Pancreas (tissue), 10 donors: ENCODE measurements around the gene SNED1. TPM values are rescaled to one million over a fixed set of nuclear protein-coding genes. Genes with fewer than 3 reads are reported as not detected.

Experiments used
- ATAC-seq, 4 donors: fragments of 200-7000 bp; cut with Tn5 transposase; one replicate each; pipeline versions ENCODE4 v1.8.0 to v1.9.1; 2020; ENCODE audit warnings: mild to moderate bottlenecking in 4 of 4, moderate library complexity in 4 of 4
- DNase-seq, 6 donors: peaks; one replicate each; pipeline ENCODE4 v3.0.0-alpha.2; 2020
- FAIRE-seq: peaks from 2 replicates; lab custom pipeline; 2012; peaks lifted over from hg19 to GRCh38; lab: Jason Lieb, UNC
- H3K27ac ChIP-seq, 4 donors: fragments of 200-600 bp; sonication (generic); 1 replicate in 3 of 4; 2 replicates in 1 of 4; pipeline versions ENCODE4 v1.5.0 to v1.8.0; 2020
- H3K27me3 ChIP-seq, 4 donors: fragments of 200-600 bp; one replicate each; pipeline ENCODE4 v1.8.0; 2021
- H3K36me3 ChIP-seq, 3 donors: fragments of 200-600 bp; sonication (generic) in 1 of 3; one replicate each; pipeline versions ENCODE4 v1.5.0 to v1.8.0; 2020 to 2021
- H3K4me1 ChIP-seq, 3 donors: fragments of 200-600 bp; one replicate each; pipeline ENCODE4 v1.8.0; 2021
- H3K4me3 ChIP-seq, 4 donors: fragments of 200-600 bp; sonication (generic) in 2 of 4; one replicate each; pipeline versions ENCODE4 v1.5.0 to v1.8.0; 2020 to 2021
- H3K9me3 ChIP-seq, 4 donors: fragments of 200-600 bp; one replicate each; pipeline ENCODE4 v1.8.0; 2021
- WGBS, 2 donors: extraction: QIAGEN DNeasy Blood & Tissue Kit; methylation state at CpG; one replicate each; pipeline ENCODE4 v1.1.7; 2013; 5-methylcytosine and 5-hydroxymethylcytosine counted together
- intact Hi-C, 3 donors: fragments of 100-400 bp; cut with DNase I; formaldehyde crosslinking; loops; one replicate each; pipeline versions ENCODE4 v1.11.1 to v1.14.2; 2022
- polyA plus RNA-seq, 2 donors: library from polyadenylated mRNA; stranded (reverse); fragments of 200-250 nt; gene quantifications; one replicate each; pipeline ENCODE4 v1.2.3, GENCODE V29; 2013
- total RNA-seq, 6 donors: library from RNA; stranded (reverse); fragmentation: NEBNext Ultra II Directional in 4 of 6; extraction: Animal tissue kit (Norgen Biotek cat#: 25700) in 4 of 6; gene quantifications; one replicate each; pipeline versions ENCODE4 v1.2.1 to v1.2.4, GENCODE V29; 2021 to 2023
- TF ChIP-seq, protein P1 (sequence below), 4 donors: fragments of 200-600 bp; sonication (generic) in 3 of 4; IDR thresholded peaks; one replicate each; pipeline versions ENCODE4 v1.5.0 to v1.8.0; 2021; ENCODE audit warnings: antibody characterized with exemption in 4 of 4
- donor health status: healthy with polysubstance abuse.
- donor health status: DM: no; HTN: no; CAD: no; lungs with moderate emphysema.
- donor health status: DM: no; HTN: no; CAD: no.
- donor health status: control.
- donor health status: control.
- donor health status: Bipolar disorder and iron deficiency.
- donor health status: DM: yes; HTN: yes; CAD: no.
- donor health status: DM: no; HTN: no; CAD: no.
- donor health status: DM: no; HTN: no; CAD: no.
- donor health status: DM: yes; HTN: yes; CAD: no.

Gene SNED1
- total and polyA plus RNA-seq, 8 donors = 6.6 to 19.2 (median 10.0) TPM

DNA sequence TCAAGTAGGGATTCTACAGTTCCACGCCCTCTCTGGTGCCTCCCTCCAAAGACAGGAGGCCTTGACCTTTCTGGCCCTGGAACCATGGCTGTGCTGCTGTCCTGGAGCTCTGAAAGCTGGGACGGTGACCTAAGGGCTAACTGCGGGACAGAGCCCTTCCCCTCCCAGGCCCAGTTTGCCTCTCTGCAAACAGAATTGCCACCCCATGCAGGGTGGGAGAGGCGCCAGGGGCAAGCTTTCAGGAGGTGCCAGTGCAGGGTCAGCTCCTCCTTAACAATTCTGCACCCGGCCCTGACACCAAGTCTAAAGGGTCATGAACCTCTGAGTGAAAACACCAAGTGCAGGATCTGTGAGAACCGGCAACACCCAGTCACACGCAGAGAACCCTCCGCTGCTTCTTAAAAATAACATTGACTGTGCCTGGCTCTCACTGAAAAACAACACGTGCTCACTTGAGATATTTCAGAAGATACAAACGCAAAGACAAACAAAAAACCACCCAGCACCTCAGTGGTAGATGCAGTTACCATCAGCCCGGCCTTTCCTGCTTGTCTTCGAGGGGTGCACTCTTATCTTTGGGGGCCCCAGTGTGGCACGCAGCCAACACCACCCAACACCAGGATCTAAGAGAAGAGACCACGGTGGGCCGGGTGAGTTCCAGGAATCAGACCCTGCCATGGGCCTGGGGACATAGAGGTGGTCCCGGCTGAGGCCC, 1.1 kb upstream of the SNED1 start:
- Histone ChIP-seq H3K9me3 (no peaks in the 10 kb centered on the region), H3K27me3 (no peaks in the 10 kb centered on the region), H3K36me3 (no peaks in the 10 kb centered on the region), H3K27ac (peak overlapping the region in 2 of 4 donors; percentile 69 to 72), H3K4me1 (peaks cover 13 to 25% (median 20%) of the 10 kb centered on the region in 3 donors), H3K4me3 (peak overlapping the region in 1 of 4 donors; percentile 73)
- no peak for FAIRE-seq
- no peak for ATAC-seq
- TF ChIP-seq, protein P1, sequence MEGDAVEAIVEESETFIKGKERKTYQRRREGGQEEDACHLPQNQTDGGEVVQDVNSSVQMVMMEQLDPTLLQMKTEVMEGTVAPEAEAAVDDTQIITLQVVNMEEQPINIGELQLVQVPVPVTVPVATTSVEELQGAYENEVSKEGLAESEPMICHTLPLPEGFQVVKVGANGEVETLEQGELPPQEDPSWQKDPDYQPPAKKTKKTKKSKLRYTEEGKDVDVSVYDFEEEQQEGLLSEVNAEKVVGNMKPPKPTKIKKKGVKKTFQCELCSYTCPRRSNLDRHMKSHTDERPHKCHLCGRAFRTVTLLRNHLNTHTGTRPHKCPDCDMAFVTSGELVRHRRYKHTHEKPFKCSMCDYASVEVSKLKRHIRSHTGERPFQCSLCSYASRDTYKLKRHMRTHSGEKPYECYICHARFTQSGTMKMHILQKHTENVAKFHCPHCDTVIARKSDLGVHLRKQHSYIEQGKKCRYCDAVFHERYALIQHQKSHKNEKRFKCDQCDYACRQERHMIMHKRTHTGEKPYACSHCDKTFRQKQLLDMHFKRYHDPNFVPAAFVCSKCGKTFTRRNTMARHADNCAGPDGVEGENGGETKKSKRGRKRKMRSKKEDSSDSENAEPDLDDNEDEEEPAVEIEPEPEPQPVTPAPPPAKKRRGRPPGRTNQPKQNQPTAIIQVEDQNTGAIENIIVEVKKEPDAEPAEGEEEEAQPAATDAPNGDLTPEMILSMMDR (IDR thresholded peaks at IDR 0.05) = no peak
- WGBS, 2 donors = 36 to 39% methylated on average over 16 of the region's 16 CpGs
- intact Hi-C loops = no loop called here
- peak in 4 of 6 donors; percentile 23 to 59 (median 45) for DNase-seq

DNA sequence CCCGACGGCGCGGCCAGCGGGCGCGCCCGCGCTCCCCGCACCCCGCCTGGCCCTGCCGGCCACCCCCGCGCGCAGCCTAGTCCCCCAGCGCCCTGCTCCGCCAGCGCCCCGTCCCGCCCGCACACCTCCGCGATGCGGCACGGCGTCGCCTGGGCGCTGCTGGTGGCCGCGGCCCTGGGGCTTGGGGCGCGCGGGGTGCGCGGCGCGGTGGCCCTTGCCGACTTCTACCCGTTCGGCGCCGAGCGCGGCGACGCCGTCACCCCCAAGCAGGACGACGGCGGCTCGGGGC, 232 bp downstream of the SNED1 start:
- Histone ChIP-seq H3K9me3 (no peaks in the 10 kb centered on the region), H3K4me3 (peak overlapping the region; percentile 48 to 73 (median 59)), H3K27me3 (no peaks in the 10 kb centered on the region), H3K27ac (peak overlapping the region in 1 of 4 donors; percentile 42), H3K4me1 (peaks cover 13 to 25% (median 20%) of the 10 kb centered on the region in 3 donors), H3K36me3 (no peaks in the 10 kb centered on the region)
- ATAC-seq (no peak), DNase-seq (no peak), FAIRE-seq (no peak)
- WGBS, 2 donors = 1% methylated on average over 30 to 51 of the region's 51 CpGs
- TF ChIP-seq, protein P1 (IDR thresholded peaks at IDR 0.05) = no peak
- intact Hi-C loops = no loop called here

DNA sequence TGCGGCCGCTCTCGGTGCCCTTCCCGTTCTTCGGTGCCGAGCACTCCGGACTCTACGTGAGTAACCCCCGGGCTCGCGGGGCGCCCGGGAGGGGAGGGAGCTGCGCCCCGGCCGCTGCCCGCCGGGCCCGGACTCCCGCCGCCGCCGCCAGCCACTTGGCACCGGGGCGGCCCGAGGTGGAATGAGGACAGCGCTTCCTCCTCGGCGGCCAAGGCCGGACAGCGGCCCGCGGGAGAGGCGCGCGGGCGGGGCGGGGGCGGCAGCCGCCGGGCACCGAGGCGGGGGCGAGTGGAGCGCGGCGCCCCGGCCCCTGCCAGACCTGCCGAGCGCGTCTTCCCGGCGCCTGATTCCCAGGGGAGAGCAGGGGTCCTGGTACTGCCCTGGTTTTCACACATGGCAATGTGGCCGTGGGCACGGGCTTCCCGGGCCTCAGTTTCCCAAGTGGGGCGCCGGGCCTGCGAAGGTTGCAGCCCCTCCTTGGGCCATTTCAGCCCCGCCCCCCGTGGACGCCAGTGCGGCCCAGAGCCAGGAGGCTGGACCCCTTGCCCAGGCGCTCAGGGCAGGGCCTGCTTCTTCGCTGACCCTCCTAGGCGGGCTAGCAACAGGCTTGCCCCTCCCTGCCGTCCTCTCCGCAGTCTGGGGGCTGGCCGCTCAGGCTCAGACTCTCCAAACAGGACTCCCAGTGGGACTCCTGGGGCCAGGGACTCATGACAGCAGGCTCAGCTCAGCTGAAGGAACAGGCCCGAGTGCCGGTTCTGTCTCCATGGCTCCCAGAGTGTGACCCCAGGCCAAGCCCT, 775 bp downstream of the SNED1 start:
- no peak for FAIRE-seq
- H3K36me3 ChIP-seq = no peaks in the 10 kb centered on the region
- peak overlapping the region; percentile 48 to 73 (median 59) for H3K4me3 ChIP-seq
- DNase-seq = peak in 5 of 6 donors; percentile 29 to 83 (median 52)
- ATAC-seq = peak in 3 of 4 donors; percentile 14 to 33 (median 31)
- no peaks in the 10 kb centered on the region for H3K9me3 ChIP-seq
- intact Hi-C loops = no loop called here
- peak overlapping the region in 1 of 4 donors; percentile 42 for H3K27ac ChIP-seq
- peaks cover 13 to 25% (median 18%) of the 10 kb centered on the region in 3 donors for H3K4me1 ChIP-seq
- 11 to 29% methylated on average over 22 to 71 of the region's 71 CpGs for WGBS, 2 donors
- TF ChIP-seq, protein P1 (IDR thresholded peaks at IDR 0.05) = no peak
- H3K27me3 ChIP-seq = no peaks in the 10 kb centered on the region

DNA sequence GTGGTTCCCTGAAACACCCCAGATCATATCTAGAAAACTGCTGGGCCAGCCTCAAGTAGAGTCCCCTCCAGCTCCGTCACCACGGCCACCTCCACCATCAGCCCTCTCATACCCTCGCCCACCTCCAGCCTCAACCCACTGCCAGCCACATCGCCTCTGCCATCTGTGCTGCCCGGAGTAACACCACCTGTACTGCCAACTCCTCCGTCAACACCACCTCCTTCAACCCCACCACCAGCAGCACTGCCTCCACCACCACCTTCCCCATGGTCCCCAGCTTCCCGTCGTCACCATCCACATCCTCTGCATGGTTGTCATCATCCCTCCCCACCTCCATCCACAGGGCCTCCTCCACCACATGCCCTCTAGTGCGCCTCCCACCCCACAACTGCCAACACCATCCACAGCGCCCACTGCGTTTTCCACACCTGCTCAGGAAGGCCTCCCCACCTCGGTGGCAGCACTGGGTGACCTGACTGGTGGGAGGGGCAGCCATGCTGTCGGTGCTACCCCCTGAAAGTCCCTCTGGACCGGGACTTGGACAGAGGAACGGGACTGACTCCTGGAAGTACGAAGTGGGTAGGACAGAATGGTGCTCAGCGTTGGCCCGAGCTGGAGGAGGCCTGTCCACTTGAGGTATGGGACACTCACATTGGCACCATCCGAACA, 1.6 kb downstream of the SNED1 start:
- DNase-seq (peak in 4 of 6 donors; percentile 17 to 63 (median 42)), FAIRE-seq (no peak), ATAC-seq (no peak)
- TF ChIP-seq, protein P1 (IDR thresholded peaks at IDR 0.05) = no peak
- Histone ChIP-seq H3K27ac (peak overlapping the region in 1 of 4 donors; percentile 22), H3K27me3 (no peaks in the 10 kb centered on the region), H3K4me1 (peaks cover 13 to 25% (median 15%) of the 10 kb centered on the region in 3 donors), H3K9me3 (no peaks in the 10 kb centered on the region), H3K4me3 (peak overlapping the region in 2 of 4 donors; percentile 67 to 73), H3K36me3 (no peaks in the 10 kb centered on the region)
- 90 to 92% methylated on average over 19 of the region's 19 CpGs for WGBS, 2 donors
- intact Hi-C loops = no loop called here
